IMR-90 (cell line): ENCODE measurements around the gene AHCTF1. TPM values are rescaled to one million over a fixed set of nuclear protein-coding genes. Genes with fewer than 3 reads are reported as not detected.

ENCODE experiments used
- ATAC-seq: fragments of 200-7000 bp; cut with Tn5 transposase; 2 replicates; pipeline ENCODE4 v1.9.1; 2020; ENCODE audit warnings: low read depth, mild to moderate bottlenecking, moderate library complexity
- BruUV-seq: library from RNA; stranded (reverse); fragments of 400-500 nt; replicated peaks from 2 replicates; lab custom pipeline; 2021; lab: Mats Ljungman, UMichigan
- CTCF ChIA-PET: fragments of 300-600 bp; formaldehyde crosslinking; extraction: SDS; loops from one replicate; lab custom pipeline; 2021; ENCODE audit warnings: antibody characterized with exemption; lab: Yijun Ruan, JAX
- POLR2A ChIA-PET: fragments of 300-600 bp; sonication (Branson Sonifier 250); formaldehyde crosslinking; loops from one replicate; lab custom pipeline; 2022; ENCODE audit warnings: antibody characterized with exemption; ENCODE audit not compliant: unreplicated experiment; lab: Charles Lee
- DNase-seq: peaks from one replicate; pipeline ENCODE4 v3.0.0; 2013
- H2AFZ ChIP-seq: replicated peaks from 2 replicates; pipeline ENCODE3; 2013; ENCODE audit warnings: low read length, mild to moderate bottlenecking; ENCODE audit not compliant: poor library complexity
- H2AK5ac ChIP-seq: 2 replicates; pipeline ENCODE4 v1.6.1; 2013; ENCODE audit warnings: low read depth, low read length, inconsistent platforms
- H2AK9ac ChIP-seq: replicated peaks from 2 replicates; pipeline ENCODE3; 2013; ENCODE audit warnings: mild to moderate bottlenecking, low read depth, low read length, moderate library complexity; ENCODE audit not compliant: poor library complexity
- H2BK120ac ChIP-seq: 2 replicates; pipeline ENCODE4 v1.6.1; 2013; ENCODE audit warnings: low read depth, low read length, inconsistent platforms
- H2BK15ac ChIP-seq: 3 replicates; pipeline ENCODE4 v1.6.1; 2013; ENCODE audit warnings: low read depth, low read length, inconsistent platforms
- H2BK20ac ChIP-seq: 2 replicates; pipeline ENCODE4 v1.6.1; 2013; ENCODE audit warnings: low read depth, mild to moderate bottlenecking, inconsistent platforms, low read length, moderate library complexity
- H2BK5ac ChIP-seq: 2 replicates; pipeline ENCODE4 v1.6.1; 2013; ENCODE audit warnings: mild to moderate bottlenecking, low read depth, low read length, inconsistent platforms; ENCODE audit not compliant: poor library complexity, severe bottlenecking
- H3K14ac ChIP-seq: replicated peaks from 2 replicates; pipeline ENCODE4 v1.6.1; 2013; ENCODE audit warnings: low read depth, low read length, inconsistent platforms
- H3K18ac ChIP-seq: 2 replicates; pipeline ENCODE4 v1.6.1; 2013; ENCODE audit warnings: low read depth, low read length, control low read depth
- H3K23ac ChIP-seq: 2 replicates; pipeline ENCODE4 v1.6.1; 2013; ENCODE audit warnings: low read depth, low read length, inconsistent platforms
- H3K27ac ChIP-seq: 2 replicates; pipeline ENCODE4 v1.5.1; 2013; ENCODE audit warnings: mild to moderate bottlenecking, control low read depth, low read length; ENCODE audit not compliant: insufficient read depth
- H3K27me3 ChIP-seq: 2 replicates; pipeline ENCODE4 v1.6.1; 2013; ENCODE audit warnings: low read length; ENCODE audit not compliant: control insufficient read depth, insufficient read depth
- H3K36me3 ChIP-seq: 2 replicates; pipeline ENCODE4 v1.6.1; 2013; ENCODE audit warnings: low read length, mixed read lengths; ENCODE audit not compliant: control insufficient read depth, insufficient read depth
- H3K4ac ChIP-seq: 2 replicates; pipeline ENCODE4 v1.6.1; 2013; ENCODE audit warnings: low read depth, low read length, inconsistent platforms
- H3K4me1 ChIP-seq: 2 replicates; pipeline ENCODE4 v1.6.1; 2013; ENCODE audit warnings: low read length, mixed read lengths; ENCODE audit not compliant: control insufficient read depth, insufficient read depth
- H3K4me2 ChIP-seq: 2 replicates; pipeline ENCODE4 v1.6.1; 2013; ENCODE audit warnings: low read depth, mild to moderate bottlenecking, control low read depth, low read length, moderate library complexity
- H3K4me3 ChIP-seq: 2 replicates; pipeline ENCODE4 v1.5.1; 2013; ENCODE audit warnings: low read depth, mild to moderate bottlenecking, control low read depth, low read length, moderate library complexity; ENCODE audit not compliant: insufficient read depth
- H3K56ac ChIP-seq: 2 replicates; pipeline ENCODE4 v1.6.1; 2013; ENCODE audit warnings: low read length, inconsistent platforms; ENCODE audit not compliant: insufficient read depth; ENCODE audit errors: extremely low read depth
- H3K79me1 ChIP-seq, 2 experiments: 2 replicates each; pipeline ENCODE4 v1.6.1; 2013; ENCODE audit warnings: low read length in 2 of 2, inconsistent platforms in 1 of 2, low read depth in 1 of 2
- H3K9ac ChIP-seq: 2 replicates; pipeline ENCODE4 v1.6.1; 2013; ENCODE audit warnings: low read depth, low read length, control low read depth
- H3K9me1 ChIP-seq: 2 replicates; pipeline ENCODE4 v1.6.1; 2013; ENCODE audit warnings: low read length, inconsistent platforms; ENCODE audit not compliant: insufficient read depth
- H3K9me3 ChIP-seq: 2 replicates; pipeline ENCODE4 v1.6.1; 2013; ENCODE audit warnings: low read length; ENCODE audit not compliant: control insufficient read depth, insufficient read depth
- H4K20me1 ChIP-seq: 2 replicates; pipeline ENCODE4 v1.6.1; 2013; ENCODE audit warnings: low read length, inconsistent platforms; ENCODE audit not compliant: insufficient read depth
- H4K5ac ChIP-seq: 2 replicates; pipeline ENCODE4 v1.6.1; 2013; ENCODE audit warnings: mild to moderate bottlenecking, low read depth, low read length, control low read depth
- H4K8ac ChIP-seq, 2 experiments: 2 replicates each; pipeline ENCODE4 v1.6.1; 2013; ENCODE audit warnings: low read depth in 2 of 2, low read length in 2 of 2, control low read depth in 1 of 2, inconsistent platforms in 1 of 2
- H4K91ac ChIP-seq: 2 replicates; pipeline ENCODE4 v1.6.1; 2013; ENCODE audit warnings: low read depth, low read length, inconsistent platforms; ENCODE audit not compliant: insufficient read depth
- BHLHE40 ChIP-seq: fragments of 150-350 bp; IDR thresholded peaks from 2 replicates; pipeline ENCODE4 v1.6.1; 2016; ENCODE audit warnings: mild to moderate bottlenecking, low read depth, low read length
- CEBPB ChIP-seq: IDR thresholded peaks from 2 replicates; pipeline ENCODE4 v1.6.1; 2012; ENCODE audit warnings: low read depth, low read length, improper control_type of control experiment
- CHD1 ChIP-seq: IDR thresholded peaks from 2 replicates; pipeline ENCODE4 v1.6.1; 2012; ENCODE audit warnings: low read depth, low read length, improper control_type of control experiment
- FOS ChIP-seq: fragments of 150-350 bp; IDR thresholded peaks from 2 replicates; pipeline ENCODE4 v1.6.1; 2016; ENCODE audit warnings: low read depth, low read length
- MAFK ChIP-seq: IDR thresholded peaks from 2 replicates; pipeline ENCODE4 v1.6.1; 2012; ENCODE audit warnings: low read depth, low read length, improper control_type of control experiment
- MAZ ChIP-seq: IDR thresholded peaks from 2 replicates; pipeline ENCODE4 v1.6.1; 2012; ENCODE audit warnings: low read depth, mild to moderate bottlenecking, low read length, improper control_type of control experiment, moderate library complexity, borderline replicate concordance
- MXI1 ChIP-seq: IDR thresholded peaks from 2 replicates; pipeline ENCODE4 v1.6.1; 2012; ENCODE audit warnings: low read depth, mild to moderate bottlenecking, low read length, moderate library complexity, borderline replicate concordance
- NFE2L2 ChIP-seq: fragments of 150-350 bp; IDR thresholded peaks from 2 replicates; pipeline ENCODE4 v1.6.1; 2016; ENCODE audit warnings: low read depth, mild to moderate bottlenecking, low read length
- POLR2A ChIP-seq: IDR thresholded peaks from 2 replicates; pipeline ENCODE4 v1.6.1; 2012; ENCODE audit warnings: mild to moderate bottlenecking, low read depth, low read length
- RAD21 ChIP-seq: IDR thresholded peaks from 2 replicates; pipeline ENCODE4 v1.6.1; 2012; ENCODE audit warnings: low read length, improper control_type of control experiment
- RCOR1 ChIP-seq: IDR thresholded peaks from 2 replicates; pipeline ENCODE4 v1.6.1; 2012; ENCODE audit warnings: mild to moderate bottlenecking, low read length, improper control_type of control experiment; ENCODE audit not compliant: insufficient replicate concordance
- RFX5 ChIP-seq: IDR thresholded peaks from 2 replicates; pipeline ENCODE4 v1.8.0; 2012; ENCODE audit warnings: low read depth, mild to moderate bottlenecking, low read length, moderate library complexity
- SMC3 ChIP-seq: fragments of 150-350 bp; IDR thresholded peaks from 2 replicates; pipeline ENCODE4 v1.6.1; 2016; ENCODE audit warnings: low read depth, mild to moderate bottlenecking, antibody characterized with exemption, low read length, moderate library complexity
- USF2 ChIP-seq: fragments of 150-350 bp; IDR thresholded peaks from 2 replicates; pipeline ENCODE4 v1.6.1; 2017; ENCODE audit warnings: mild to moderate bottlenecking, antibody characterized with exemption, low read length, low read depth
- WGBS, 2 experiments: methylation state at CpG; one replicate each; pipeline versions ENCODE4 v1.1.5 to v1.1.7; 2013; ENCODE audit warnings: missing lambda C conversion rate in 2 of 2; ENCODE audit not compliant: insufficient read length in 1 of 2; ENCODE audit errors: extremely low coverage in 2 of 2; 5-methylcytosine and 5-hydroxymethylcytosine counted together
- dilution Hi-C: fragments of 300-500 bp; cut with HindIII; formaldehyde crosslinking; loops from one replicate; pipeline ENCODE4 v1.14.3; 2018; ENCODE audit warnings: low sequenced_read_pairs; ENCODE audit not compliant: unreplicated experiment
- in situ Hi-C: fragments of 300-500 bp; cut with MboI; formaldehyde crosslinking; loops from 3 replicates; pipeline ENCODE4 v1.14.3; 2019; ENCODE audit warnings: low sequenced_read_pairs, inconsistent platforms, mixed read lengths
- intact Hi-C: fragments of 100-400 bp; cut with micrococcal nuclease; formaldehyde crosslinking; loops from 2 replicates; pipeline ENCODE4 v1.10.0; 2022
- polyA plus RNA-seq, 3 experiments: library from polyadenylated mRNA; depleted of rRNA; stranded (reverse); fragments of >200 nt; gene quantifications; 2 replicates each; pipeline ENCODE4 v1.2.3, GENCODE V29; 2012; ENCODE audit warnings: low replicate concordance in 1 of 3
- total RNA-seq: library from RNA; depleted of rRNA; stranded (reverse); fragments of >200 nt; gene quantifications from 2 replicates; pipeline ENCODE4 v1.2.3, GENCODE V29; 2012
- TF ChIP-seq, protein P1 (sequence below): fragments of 150-350 bp; IDR thresholded peaks from 2 replicates; pipeline ENCODE4 v1.6.1; 2016; ENCODE audit warnings: low read depth, mild to moderate bottlenecking, low read length, moderate library complexity, borderline replicate concordance
- TF ChIP-seq, protein P2 (sequence below): conservative IDR thresholded peaks from 2 replicates; pipeline ENCODE4 v1.5.1; 2012; ENCODE audit warnings: mild to moderate bottlenecking, low read depth, low read length, improper control_type of control experiment

AHCTF1 gene
- total and polyA plus RNA-seq, 2 of the 4 experiments (the other 2 are of a cell fraction): 8.9 to 29.0 TPM

DNA sequence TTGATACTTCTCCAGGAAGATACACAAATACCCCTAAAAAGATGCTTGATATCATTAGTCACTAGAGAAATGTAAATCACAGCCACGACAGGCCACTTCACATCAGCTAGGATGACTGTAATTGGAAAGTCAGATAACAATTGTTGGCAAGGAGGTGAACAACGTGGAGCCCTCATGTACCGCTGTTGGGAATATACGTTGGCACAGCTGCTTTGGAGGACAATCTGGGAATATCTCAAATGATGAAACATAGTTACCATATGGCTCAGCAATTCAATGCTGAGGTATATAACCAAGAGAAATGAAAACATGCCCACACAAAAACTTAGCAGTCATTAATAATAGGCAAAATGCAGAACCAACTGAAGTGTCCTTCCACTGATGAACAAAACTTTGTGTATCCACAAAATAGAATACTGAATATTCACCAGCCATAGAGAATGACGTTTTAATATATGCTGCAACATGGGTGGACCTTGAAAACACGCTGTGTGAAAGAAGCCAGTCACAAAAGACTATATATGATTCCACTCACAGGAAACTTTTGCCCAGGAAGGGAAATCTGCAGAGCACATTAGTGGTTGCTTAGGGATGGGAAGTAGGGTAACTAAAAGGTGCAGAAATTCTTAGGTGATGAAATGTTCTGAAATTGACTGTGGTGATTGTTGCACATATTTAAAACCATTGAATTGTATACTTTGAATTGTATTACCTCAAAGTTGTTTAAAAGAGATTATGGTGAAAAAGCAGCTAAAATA lies 95.4 kb downstream of the AHCTF1 start:
- Histone ChIP-seq H3K56ac (no peak overlapping the region), H2BK20ac (no peak overlapping the region), H3K27me3 (no peaks in the 10 kb centered on the region), H3K4me1 (no peaks in the 10 kb centered on the region), H3K4ac (no peak overlapping the region), H3K23ac (no peak overlapping the region), H3K18ac (no peak overlapping the region), H3K36me3 (peaks cover 4% of the 10 kb centered on the region), H3K4me3 (no peak overlapping the region), H3K79me1 (no peaks in the 10 kb centered on the region), H4K91ac (no peak overlapping the region), H3K9ac (no peak overlapping the region), H2BK120ac (no peak overlapping the region), H2AK9ac (no peak overlapping the region), H3K27ac (no peak overlapping the region), H3K14ac (no peak overlapping the region), H4K8ac (no peak overlapping the region), H3K9me1 (no peaks in the 10 kb centered on the region), H2BK5ac (no peak overlapping the region), H4K20me1 (no peaks in the 10 kb centered on the region), H3K9me3 (no peaks in the 10 kb centered on the region), H2AFZ (no peak overlapping the region), H3K4me2 (no peak overlapping the region), H2AK5ac (no peak overlapping the region), H4K5ac (no peak overlapping the region), H2BK15ac (no peak overlapping the region)
- BruUV-seq: no TSS peak
- dilution Hi-C loops (no loop called here), intact Hi-C loops (no loop called here), in situ Hi-C loops (no loop called here)
- peak; percentile 48 for DNase-seq
- TF ChIP-seq, protein P1, sequence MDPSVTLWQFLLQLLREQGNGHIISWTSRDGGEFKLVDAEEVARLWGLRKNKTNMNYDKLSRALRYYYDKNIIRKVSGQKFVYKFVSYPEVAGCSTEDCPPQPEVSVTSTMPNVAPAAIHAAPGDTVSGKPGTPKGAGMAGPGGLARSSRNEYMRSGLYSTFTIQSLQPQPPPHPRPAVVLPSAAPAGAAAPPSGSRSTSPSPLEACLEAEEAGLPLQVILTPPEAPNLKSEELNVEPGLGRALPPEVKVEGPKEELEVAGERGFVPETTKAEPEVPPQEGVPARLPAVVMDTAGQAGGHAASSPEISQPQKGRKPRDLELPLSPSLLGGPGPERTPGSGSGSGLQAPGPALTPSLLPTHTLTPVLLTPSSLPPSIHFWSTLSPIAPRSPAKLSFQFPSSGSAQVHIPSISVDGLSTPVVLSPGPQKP: no peak
- TF ChIP-seq BHLHE40 (no peak), MXI1 (no peak), RFX5 (no peak), RAD21 (no peak), CHD1 (no peak), MAFK (no peak), POLR2A (no peak), USF2 (no peak), RCOR1 (no peak), CEBPB (no peak), SMC3 (no peak), FOS (no peak), MAZ (no peak), NFE2L2 (no peak)
- TF ChIP-seq, protein P2, sequence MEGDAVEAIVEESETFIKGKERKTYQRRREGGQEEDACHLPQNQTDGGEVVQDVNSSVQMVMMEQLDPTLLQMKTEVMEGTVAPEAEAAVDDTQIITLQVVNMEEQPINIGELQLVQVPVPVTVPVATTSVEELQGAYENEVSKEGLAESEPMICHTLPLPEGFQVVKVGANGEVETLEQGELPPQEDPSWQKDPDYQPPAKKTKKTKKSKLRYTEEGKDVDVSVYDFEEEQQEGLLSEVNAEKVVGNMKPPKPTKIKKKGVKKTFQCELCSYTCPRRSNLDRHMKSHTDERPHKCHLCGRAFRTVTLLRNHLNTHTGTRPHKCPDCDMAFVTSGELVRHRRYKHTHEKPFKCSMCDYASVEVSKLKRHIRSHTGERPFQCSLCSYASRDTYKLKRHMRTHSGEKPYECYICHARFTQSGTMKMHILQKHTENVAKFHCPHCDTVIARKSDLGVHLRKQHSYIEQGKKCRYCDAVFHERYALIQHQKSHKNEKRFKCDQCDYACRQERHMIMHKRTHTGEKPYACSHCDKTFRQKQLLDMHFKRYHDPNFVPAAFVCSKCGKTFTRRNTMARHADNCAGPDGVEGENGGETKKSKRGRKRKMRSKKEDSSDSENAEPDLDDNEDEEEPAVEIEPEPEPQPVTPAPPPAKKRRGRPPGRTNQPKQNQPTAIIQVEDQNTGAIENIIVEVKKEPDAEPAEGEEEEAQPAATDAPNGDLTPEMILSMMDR: no peak
- ChIA-PET POLR2A (no interaction called here), CTCF (interaction anchor here (0.6 kb wide), 1 partner anchor 299 kb away, joined by 6 read pairs; no protein-coding TSS in a partner anchor)
- peak; percentile 21; the same call in 1 of the 2 replicates for ATAC-seq
- WGBS, 2 experiments: no CpG with 5 or more reads among the region's 6 CpGs
